ENCODE data around the gene FMC1. TPM values are rescaled to one million over a fixed set of nuclear protein-coding genes. Genes with fewer than 3 reads are reported as not detected.

Gene FMC1
- total RNA-seq, 2 experiments from 2014 or later: 0.89 to 1.2 TPM

GRCh38 chr7:139365336-139365735 is 24.2 kb downstream of the FMC1 start:
- ChIA-PET POLR2A (interaction anchor here (1.1 kb wide), 1 partner anchor 25 kb away, joined by 3 read pairs; no protein-coding TSS in a partner anchor), CTCF (interaction anchor here (1.2 kb wide), 1 partner anchor 14 kb away, joined by 3 read pairs; no protein-coding TSS in a partner anchor)
- intact Hi-C loops (cut with DNase I, micrococcal nuclease): loop anchor here (10.0 kb wide), 2 partner anchors 49 to 809 kb away; partner anchors contain the start of gene KDM7A (in 1 of the 2)
- ATAC-seq (ENCODE audit: poor library complexity) (no peak), DNase-seq (no peak)
- Histone ChIP-seq H3K27ac (ENCODE audit: low read depth in 1 of 2, low read length in 2 of 2) (no peak overlapping the region), H3K9me3 (ENCODE audit: control insufficient read depth in 1 of 2, insufficient read depth in 1 of 2, low read length in 2 of 2) (no peaks in the 10 kb centered on the region), H3K36me3 (ENCODE audit: insufficient read depth, low read length) (peaks cover 43% of the 10 kb centered on the region), H3K4me3 (ENCODE audit: low read length) (no peak overlapping the region), H3K4me1 (ENCODE audit: insufficient read depth, low read length) (peaks cover 25% of the 10 kb centered on the region), H3K27me3 (ENCODE audit: control insufficient read depth in 1 of 2, insufficient read depth in 2 of 2, low read length in 2 of 2) (no peaks in the 10 kb centered on the region)
- Mint-ChIP-seq H3K9me3 (no peaks in the 10 kb centered on the region), H3K4me1 (ENCODE audit: low read depth) (peaks cover 89% of the 10 kb centered on the region), H3K27ac (no peak overlapping the region), H3K36me3 (ENCODE audit: low read depth) (peaks cover 52% of the 10 kb centered on the region), H3K4me3 (peak overlapping the region; percentile 8), H3K27me3 (no peaks in the 10 kb centered on the region)
- no peak for TF ChIP-seq CTCF (IDR thresholded peaks at IDR 0.05)

- CTCF ChIA-PET: no interaction called here
- ATAC-seq (ENCODE audit: poor library complexity) (no peak), DNase-seq (no peak)
- no peak for TF ChIP-seq CTCF (IDR thresholded peaks at IDR 0.05)
- H3K9me3 Mint-ChIP-seq: no peaks in the 10 kb centered on the region
- H3K4me1 Mint-ChIP-seq (ENCODE audit: low read depth): peaks cover 89% of the 10 kb centered on the region
- H3K36me3 ChIP-seq (ENCODE audit: insufficient read depth, low read length): peaks cover 43% of the 10 kb centered on the region
- H3K4me3 Mint-ChIP-seq: no peak overlapping the region
- no peaks in the 10 kb centered on the region for H3K27me3 Mint-ChIP-seq
- no peaks in the 10 kb centered on the region for H3K27me3 ChIP-seq (ENCODE audit: control insufficient read depth in 1 of 2, insufficient read depth in 2 of 2, low read length in 2 of 2)
- peaks cover 56% of the 10 kb centered on the region for H3K36me3 Mint-ChIP-seq (ENCODE audit: low read depth)
- H3K27ac ChIP-seq (ENCODE audit: low read depth in 1 of 2, low read length in 2 of 2): no peak overlapping the region
- H3K9me3 ChIP-seq (ENCODE audit: control insufficient read depth in 1 of 2, insufficient read depth in 1 of 2, low read length in 2 of 2): no peaks in the 10 kb centered on the region
- intact Hi-C loops (cut with DNase I, micrococcal nuclease): loop anchor here (10.0 kb wide), 2 partner anchors 48 to 808 kb away; partner anchors contain the start of gene KDM7A (in 1 of the 2)
- POLR2A ChIA-PET: interaction anchor here (1.3 kb wide), 1 partner anchor 27 kb away, joined by 3 read pairs; no protein-coding TSS in a partner anchor
- no peak overlapping the region for H3K4me3 ChIP-seq (ENCODE audit: low read length)
- H3K4me1 ChIP-seq (ENCODE audit: insufficient read depth, low read length): peaks cover 32% of the 10 kb centered on the region
- no peak overlapping the region for H3K27ac Mint-ChIP-seq
Observed at GRCh38 chr7:139366400-139366799, 25.3 kb downstream of the FMC1 start.

- H3K4me1 ChIP-seq (ENCODE audit: insufficient read depth, low read length): peaks cover 28% of the 10 kb centered on the region
- ChIA-PET CTCF (no interaction called here), POLR2A (no interaction called here)
- intact Hi-C loops (cut with DNase I, micrococcal nuclease): loop anchor here (10.0 kb wide), 2 partner anchors 47 to 807 kb away; partner anchors contain the start of gene KDM7A (in 1 of the 2)
- DNase-seq (no peak), ATAC-seq (ENCODE audit: poor library complexity) (no peak)
- Mint-ChIP-seq H3K9me3 (no peaks in the 10 kb centered on the region), H3K36me3 (ENCODE audit: low read depth) (peaks cover 59% of the 10 kb centered on the region), H3K27ac (no peak overlapping the region), H3K4me3 (no peak overlapping the region), H3K27me3 (no peaks in the 10 kb centered on the region), H3K4me1 (ENCODE audit: low read depth) (peaks cover 89% of the 10 kb centered on the region)
- H3K4me3 ChIP-seq (ENCODE audit: low read length): no peak overlapping the region
- no peak for TF ChIP-seq CTCF (IDR thresholded peaks at IDR 0.05)
- H3K9me3 ChIP-seq (ENCODE audit: control insufficient read depth in 1 of 2, insufficient read depth in 1 of 2, low read length in 2 of 2): no peaks in the 10 kb centered on the region
- H3K36me3 ChIP-seq (ENCODE audit: insufficient read depth, low read length): peaks cover 43% of the 10 kb centered on the region
- H3K27me3 ChIP-seq (ENCODE audit: control insufficient read depth in 1 of 2, insufficient read depth in 2 of 2, low read length in 2 of 2): no peaks in the 10 kb centered on the region
- H3K27ac ChIP-seq (ENCODE audit: low read depth in 1 of 2, low read length in 2 of 2): no peak overlapping the region
Observed at GRCh38 chr7:139367438-139368155, 26.5 kb downstream of the FMC1 start.

All from CD4-positive, alpha-beta T cell (primary cell).